ENCODE data around the gene RFX1.

Gene RFX1

GRCh38 chr19:13960863-13961784, 45.0 kb downstream of the RFX1 start:
- no peak for DNase-seq (ENCODE audit: low spot score)

GRCh38 chr19:13959962-13960862, 45.9 kb downstream of the RFX1 start:
- DNase-seq (ENCODE audit: low spot score), result no peak

GRCh38 chr19:13959141-13959961, 46.8 kb downstream of the RFX1 start:
- no peak for DNase-seq (ENCODE audit: low spot score)

GRCh38 chr19:13958043-13958442, 48.1 kb downstream of the RFX1 start:
- no peak for DNase-seq (ENCODE audit: low spot score)

GRCh38 chr19:13957051-13957450, 49.1 kb downstream of the RFX1 start:
- DNase-seq (ENCODE audit: low spot score), result no peak

GRCh38 chr19:13956365-13956744, 49.8 kb downstream of the RFX1 start:
- DNase-seq (ENCODE audit: low spot score), result no peak

- DNase-seq (ENCODE audit: low spot score), result no peak
These were observed 50.3 kb downstream of the RFX1 start for GRCh38 chr19:13955662-13956364.

- no peak for DNase-seq (ENCODE audit: low spot score)
These were observed 51.9 kb downstream of the RFX1 start for GRCh38 chr19:13954185-13954584.

- DNase-seq (ENCODE audit: low spot score), result peak; percentile 30
These were observed 53.1 kb downstream of the RFX1 start for GRCh38 chr19:13952931-13953531.

- DNase-seq (ENCODE audit: low spot score), result peak; percentile 100
These were observed 53.8 kb downstream of the RFX1 start, which contains the start of gene DCAF15 for GRCh38 chr19:13952154-13952930. Gene DCAF15, plus strand, starts transcription at chr19:13952509. Its CDS starts 4 bp downstream, at chr19:13952513.

GRCh38 chr19:13951799-13952153, 54.3 kb downstream of the RFX1 start:
- DNase-seq (ENCODE audit: low spot score), result no peak

GRCh38 chr19:13951043-13951442, 55.1 kb downstream of the RFX1 start:
- no peak for DNase-seq (ENCODE audit: low spot score)

- DNase-seq (ENCODE audit: low spot score), result no peak
These were observed 59.7 kb downstream of the RFX1 start for GRCh38 chr19:13946414-13946813.

- no peak for DNase-seq (ENCODE audit: low spot score)
These were observed 64.0 kb downstream of the RFX1 start for GRCh38 chr19:13942023-13942684.

- DNase-seq (ENCODE audit: low spot score), result no peak
These were observed 67.6 kb downstream of the RFX1 start, which contains the start of gene PODNL1 for GRCh38 chr19:13938301-13939064. Gene PODNL1, minus strand, starts transcription at chr19:13938417. Its CDS starts 236 bp downstream, at chr19:13938181.

- no peak for DNase-seq (ENCODE audit: low spot score)
These were observed 68.4 kb downstream of the RFX1 start for GRCh38 chr19:13937479-13938300.

GRCh38 chr19:13935765-13936510, 70.2 kb downstream of the RFX1 start:
- DNase-seq (ENCODE audit: low spot score), result no peak
